ENCODE results near the gene TRIM74.
A peak's percentile ranks its signal among the peaks of the same experiment; 100 is the strongest.
"Not testable (repeated sequence)": the region's sequence is repeated elsewhere in the genome, so short reads cannot be mapped to it uniquely, and the experiment has no call there.

TRIM74 gene

GRCh38 chr7:72968980-72969516, at the start of gene TRIM74:
Gene TRIM74 (minus strand): TSS chr7:72969466. CDS start chr7:72966157, 3,309 bp downstream.
- not testable (repeated sequence) for DNase-seq (ENCODE audit: low read depth)

GRCh38 chr7:73006491-73006890, 37.2 kb upstream of the TRIM74 start:
- DNase-seq (ENCODE audit: low read depth): not testable (repeated sequence)

DNA sequence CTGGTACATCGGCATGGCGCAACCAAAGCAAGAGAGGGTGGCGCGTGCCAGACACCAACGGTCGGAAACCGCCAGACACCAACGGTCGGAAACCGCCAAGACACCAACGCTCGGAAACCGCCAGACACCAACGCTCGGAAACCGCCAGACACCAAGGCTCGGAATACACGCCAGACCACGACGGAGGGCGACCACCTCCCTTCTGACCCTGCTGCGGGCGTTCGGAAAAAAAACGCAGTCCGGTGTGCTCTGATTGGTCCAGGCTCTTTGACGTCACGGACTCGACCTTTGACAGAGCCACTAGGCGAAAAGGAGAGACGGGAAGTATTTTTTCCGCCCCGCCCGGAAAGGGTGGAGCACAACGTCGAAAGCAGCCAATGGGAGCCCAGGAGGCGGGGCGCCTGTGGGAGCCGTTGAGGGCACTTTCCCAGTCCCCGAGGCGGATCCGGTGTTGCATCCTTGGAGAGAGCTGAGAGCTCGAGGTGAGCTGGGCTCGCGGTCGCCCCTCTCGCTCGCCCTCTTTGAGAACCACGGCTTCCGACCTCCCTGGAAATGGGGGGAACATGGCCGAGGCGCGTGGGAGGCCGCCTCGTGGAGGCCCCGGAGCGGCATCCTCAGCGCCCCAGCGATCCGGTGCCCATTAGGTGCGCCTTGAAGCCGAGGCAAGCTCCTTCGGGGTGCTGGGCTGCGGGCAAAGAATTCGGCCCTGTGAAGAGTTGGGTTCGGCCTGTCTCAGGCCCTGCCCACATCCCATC, 36.6 kb upstream of the TRIM74 start:
- DNase-seq (ENCODE audit: low read depth): peak; percentile 59

DNA sequence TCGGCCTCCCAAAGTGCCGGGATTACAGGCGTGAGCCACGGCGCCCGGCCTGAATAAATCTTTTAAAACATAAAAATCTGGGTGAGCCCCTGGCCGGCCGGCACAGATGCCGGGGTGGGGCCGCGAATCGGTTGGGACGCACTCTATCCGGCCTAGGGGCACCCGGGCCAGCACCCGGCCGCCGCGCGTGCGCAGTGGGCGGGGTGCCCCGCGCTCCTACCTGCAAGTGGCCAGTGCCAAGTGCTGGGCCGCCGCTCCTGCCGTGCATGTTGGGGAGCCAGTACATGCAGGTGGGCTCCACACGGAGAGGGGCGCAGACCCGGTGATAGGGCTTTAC, 36.1 kb upstream of the TRIM74 start:
- not testable (repeated sequence) for DNase-seq (ENCODE audit: low read depth)

- DNase-seq (ENCODE audit: low read depth): not testable (repeated sequence)
Measured at GRCh38 chr7:72997887-72998468, 28.7 kb upstream of the TRIM74 start.

- DNase-seq (ENCODE audit: low read depth): not testable (repeated sequence)
Measured at GRCh38 chr7:72997447-72997846, 28.2 kb upstream of the TRIM74 start.

- not testable (repeated sequence) for DNase-seq (ENCODE audit: low read depth)
Measured at GRCh38 chr7:72995484-72995883, 26.2 kb upstream of the TRIM74 start.

DNA sequence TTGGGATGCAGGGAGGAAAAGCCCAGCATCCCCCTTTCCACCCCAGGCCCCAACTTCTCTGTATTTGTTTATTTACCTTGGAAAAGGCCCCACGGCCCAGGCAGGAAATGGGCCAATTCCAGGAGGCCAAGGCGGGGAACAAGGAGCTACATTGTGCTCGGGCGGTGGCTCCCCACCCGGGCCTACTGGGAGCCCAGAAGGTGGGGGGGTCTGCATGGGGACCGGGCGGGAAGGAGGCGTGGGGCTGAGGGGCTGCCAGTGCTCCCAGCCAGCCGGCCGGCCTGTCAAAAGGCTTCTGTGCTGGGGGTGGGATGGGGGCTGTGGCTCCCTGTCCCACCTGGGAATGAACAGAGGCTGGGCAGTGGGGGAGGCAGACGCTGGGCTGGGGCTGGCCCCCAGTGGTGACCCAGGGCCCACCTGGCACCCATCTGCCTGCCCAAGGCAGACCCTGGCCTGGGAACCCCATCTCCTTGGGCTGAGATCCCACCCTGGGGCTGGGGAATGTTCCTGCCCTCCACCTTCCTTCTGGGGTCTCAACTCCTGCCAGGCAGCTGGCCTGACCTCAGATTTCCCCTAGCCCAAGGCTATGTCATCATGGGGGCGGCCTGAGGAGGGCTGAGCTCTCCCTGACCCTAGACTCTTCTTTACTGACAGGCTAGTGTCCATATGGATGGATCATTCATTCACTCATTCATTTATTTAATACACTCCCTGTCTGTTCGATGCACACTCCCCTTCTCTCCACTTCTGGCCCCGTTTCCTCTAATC, 21.1 kb upstream of the TRIM74 start:
- DNase-seq (ENCODE audit: low read depth): not testable (repeated sequence)

GRCh38 chr7:72982084-72982483, 12.8 kb upstream of the TRIM74 start:
- DNase-seq (ENCODE audit: low read depth): not testable (repeated sequence)

GRCh38 chr7:72980382-72980781, 11.1 kb upstream of the TRIM74 start:
- DNase-seq (ENCODE audit: low read depth): not testable (repeated sequence)

- DNase-seq (ENCODE audit: low read depth): not testable (repeated sequence)
Measured at GRCh38 chr7:72976434-72976833, 7.2 kb upstream of the TRIM74 start.

DNA sequence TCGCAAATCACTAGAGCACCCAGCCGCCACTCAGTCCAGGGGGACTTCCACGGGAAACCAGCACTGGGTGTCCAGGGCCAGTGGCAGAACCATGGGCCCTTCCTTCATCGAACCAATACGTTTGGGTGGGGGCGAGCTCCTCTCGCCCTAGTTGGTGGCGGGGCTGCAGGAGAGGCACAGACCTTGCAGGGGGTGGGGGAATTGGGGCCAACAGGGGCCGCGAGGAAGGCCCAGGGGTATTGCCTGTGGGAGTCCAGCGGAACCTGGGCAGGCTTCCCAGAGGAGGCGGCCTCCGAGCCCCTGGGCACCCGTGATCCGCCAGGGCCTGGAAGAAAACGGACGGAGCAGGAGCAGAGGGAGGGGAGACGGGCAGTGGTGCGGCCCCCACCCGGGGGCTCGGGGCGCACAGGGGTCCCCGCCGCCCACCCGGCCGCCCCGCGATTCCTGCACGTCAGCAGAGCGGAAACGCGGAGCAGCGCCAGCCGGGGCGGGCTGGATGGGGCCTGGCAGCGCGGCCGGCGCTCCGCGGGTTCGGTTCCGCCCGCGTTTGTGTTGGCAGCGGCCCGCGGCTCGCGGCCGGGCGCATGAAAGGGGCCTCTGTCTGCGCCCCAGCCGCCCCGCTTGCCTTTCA, 6.5 kb upstream of the TRIM74 start:
- not testable (repeated sequence) for DNase-seq (ENCODE audit: low read depth)

GRCh38 chr7:72974781-72975180, 5.5 kb upstream of the TRIM74 start:
- DNase-seq (ENCODE audit: low read depth): not testable (repeated sequence)

GRCh38 chr7:72971505-72971904, 2.2 kb upstream of the TRIM74 start:
- not testable (repeated sequence) for DNase-seq (ENCODE audit: low read depth)

- DNase-seq (ENCODE audit: low read depth): not testable (repeated sequence)
Measured at GRCh38 chr7:72969688-72970087, 422 bp upstream of the TRIM74 start.

DNA sequence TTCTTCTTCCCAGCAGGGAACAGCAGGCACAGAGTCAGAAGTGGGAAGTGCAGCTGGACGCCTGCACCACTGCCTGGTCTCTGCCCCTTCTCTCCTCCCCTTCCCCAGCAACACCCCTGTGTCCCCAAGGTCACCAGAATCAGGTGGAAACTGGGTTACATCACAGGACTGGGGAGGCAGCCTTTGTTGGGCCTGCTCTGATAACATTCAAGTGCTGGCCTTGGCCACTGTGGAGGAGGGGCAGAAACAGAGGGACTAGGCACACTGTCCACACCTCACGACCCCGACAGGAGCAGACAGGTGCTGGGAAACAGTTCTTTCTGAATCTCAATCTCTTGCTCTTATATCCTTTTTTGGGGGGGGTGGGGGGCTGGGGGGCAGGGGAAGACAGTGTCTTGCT, 2.4 kb downstream of the TRIM74 start:
- not testable (repeated sequence) for DNase-seq (ENCODE audit: low read depth)

DNA sequence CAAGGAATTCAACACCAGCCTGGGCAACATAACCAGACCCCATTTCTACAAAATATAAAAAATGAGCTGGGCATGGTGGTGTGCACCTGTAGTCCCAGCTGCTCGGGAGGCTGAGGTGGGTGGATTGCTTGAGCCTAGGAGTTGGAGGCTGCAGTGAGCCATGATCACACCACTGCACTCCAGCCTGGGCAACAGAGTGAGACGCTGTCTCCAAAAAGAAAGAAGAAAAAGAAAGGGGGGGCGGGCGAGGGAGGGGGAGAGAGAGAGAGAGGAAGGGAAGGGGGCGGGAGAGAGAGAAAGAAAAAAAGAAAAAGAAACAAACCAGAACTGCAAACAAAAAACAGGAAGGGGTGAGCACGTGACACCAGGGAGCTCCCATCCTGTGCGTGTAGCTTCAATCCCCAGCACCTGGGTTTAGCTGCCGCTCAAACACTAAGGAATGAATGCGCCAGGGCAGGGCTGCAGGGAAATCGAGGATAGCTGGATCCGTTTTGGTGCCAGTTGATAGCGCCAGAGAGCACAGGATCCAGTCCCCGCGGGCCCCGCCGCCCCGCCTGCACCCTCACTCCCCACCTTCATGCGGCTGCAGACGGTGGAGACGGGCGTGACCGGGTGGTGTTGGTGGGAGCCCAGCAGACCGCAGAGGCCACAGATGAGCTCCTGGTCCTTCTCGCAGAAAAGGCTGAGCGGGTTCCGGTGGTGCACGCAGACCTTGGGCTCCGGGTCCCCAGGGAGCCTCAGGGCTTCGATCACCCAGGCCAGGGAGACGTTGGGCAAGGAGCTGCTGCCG, 3.9 kb downstream of the TRIM74 start:
- DNase-seq (ENCODE audit: low read depth): not testable (repeated sequence)

GRCh38 chr7:72963056-72963455, 6.2 kb downstream of the TRIM74 start:
- not testable (repeated sequence) for DNase-seq (ENCODE audit: low read depth)

DNA sequence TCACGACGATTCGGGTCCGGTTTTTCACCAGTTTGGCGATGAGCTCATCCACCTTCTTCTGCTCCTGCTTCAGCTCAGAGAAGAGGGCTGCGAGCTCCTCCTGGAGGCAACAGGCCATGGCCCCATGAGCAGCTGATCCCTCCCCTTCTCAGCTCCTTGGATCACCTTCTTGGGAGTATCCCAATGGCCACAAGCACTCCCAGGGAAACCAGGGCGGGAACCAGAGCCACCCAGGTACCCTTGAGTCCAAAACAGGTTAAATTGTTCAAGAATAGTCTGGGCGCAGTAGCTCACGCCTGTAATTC, 8.0 kb downstream of the TRIM74 start:
- not testable (repeated sequence) for DNase-seq (ENCODE audit: low read depth)

GRCh38 chr7:72960626-72961345, 8.5 kb downstream of the TRIM74 start:
- DNase-seq (ENCODE audit: low read depth): not testable (repeated sequence)

GRCh38 chr7:72960029-72960428, 9.2 kb downstream of the TRIM74 start:
- DNase-seq (ENCODE audit: low read depth): not testable (repeated sequence)
